HG02678 (cell line): ENCODE results near the gene CDH13.

Experiments
- ATAC-seq: cut with Tn5 transposase; IDR thresholded peaks from one replicate; pipeline ENCODE4 v1.9.1; 2021; ENCODE audit warnings: mild to moderate bottlenecking, moderate library complexity; ENCODE audit not compliant: unreplicated experiment

The CDH13 gene

DNA sequence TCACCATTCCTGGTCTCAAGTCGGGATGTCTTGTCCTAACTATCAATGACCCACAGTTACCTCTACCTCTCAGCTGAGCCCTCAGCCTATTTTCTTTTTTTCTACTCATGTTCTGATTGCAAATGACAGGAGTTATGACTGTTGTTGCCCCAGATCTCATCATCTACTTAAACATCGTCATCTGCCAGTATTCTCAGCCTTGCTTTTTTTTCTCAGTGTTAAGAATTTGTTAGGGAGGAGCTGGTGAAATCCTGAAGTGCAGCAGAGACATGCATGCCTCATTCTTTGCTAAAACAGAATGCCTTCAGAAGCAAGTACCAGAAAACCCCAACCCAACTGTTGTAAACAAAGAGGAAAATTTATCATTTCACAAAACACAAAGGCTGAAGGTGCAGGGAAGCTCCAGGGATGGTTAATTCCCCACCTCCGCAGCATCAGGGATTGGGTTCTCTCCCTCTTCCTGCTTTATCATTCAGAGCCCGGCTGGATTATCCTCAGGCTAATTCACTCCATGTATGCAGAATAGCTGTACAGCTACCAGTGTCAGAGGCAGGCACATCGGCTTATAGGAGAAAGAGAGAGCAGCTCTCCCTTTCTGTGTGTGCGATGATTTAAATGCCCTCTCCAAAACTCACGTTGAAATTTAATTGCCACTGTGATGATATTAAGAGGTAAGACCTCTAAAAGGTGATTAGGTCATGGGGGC lies 640.2 kb downstream of the CDH13 start:
- no peak for ATAC-seq

DNA sequence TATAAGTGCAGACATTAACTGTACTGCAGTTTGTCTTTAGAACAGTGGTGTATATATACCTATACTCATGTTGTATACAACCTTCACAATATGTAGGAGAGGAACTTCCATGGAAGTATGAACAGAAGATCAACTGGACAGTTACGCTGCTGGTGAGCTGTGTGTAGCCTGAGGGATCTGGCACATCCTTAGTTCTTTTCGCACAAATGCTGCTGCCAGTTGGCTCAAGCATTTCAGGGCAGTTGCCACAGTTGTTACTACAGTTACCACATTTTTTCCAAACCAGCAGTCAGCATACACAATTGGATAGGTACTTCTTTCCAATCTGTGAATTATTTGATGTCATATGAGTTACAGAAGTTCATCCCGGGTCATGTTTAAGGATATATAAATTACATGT lies 641.4 kb downstream of the CDH13 start:
- ATAC-seq, result no peak

DNA sequence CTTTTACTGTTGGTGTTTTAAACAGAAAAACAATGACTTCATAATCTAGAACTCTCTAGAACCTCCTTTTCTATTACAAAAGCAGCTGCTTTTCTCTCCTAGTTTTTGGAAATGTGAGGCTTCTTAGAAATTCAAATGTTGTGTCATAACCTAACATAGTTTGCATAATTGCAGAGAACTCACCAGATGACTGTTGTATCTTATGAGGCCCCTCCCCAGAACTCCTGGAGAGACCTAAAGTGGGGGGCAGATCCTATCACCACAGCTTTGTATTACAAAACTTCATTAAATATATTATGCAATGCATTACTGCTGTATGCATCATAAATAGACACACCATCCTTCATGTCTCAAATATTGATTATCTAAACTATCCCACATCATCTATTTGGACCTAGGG lies 642.3 kb downstream of the CDH13 start:
- no peak for ATAC-seq

DNA sequence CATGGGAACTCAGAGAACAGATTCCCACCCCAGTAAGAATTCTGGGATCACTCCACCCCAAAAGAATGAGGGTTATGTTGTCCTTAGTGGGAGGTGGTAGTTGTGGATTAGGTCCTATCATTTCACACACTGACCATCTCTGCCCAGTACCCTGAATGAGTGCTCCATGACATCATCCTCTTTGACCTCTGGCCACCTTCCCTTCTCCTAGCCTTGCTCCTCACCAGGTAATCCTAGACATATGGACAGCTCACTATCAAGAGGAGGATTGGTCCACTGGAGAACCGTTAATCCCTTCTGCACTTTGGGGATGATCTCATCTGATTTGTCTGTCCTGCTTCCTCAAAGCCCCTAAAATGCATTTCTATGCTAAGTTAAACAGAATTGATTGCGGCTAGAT lies 642.8 kb downstream of the CDH13 start:
- ATAC-seq, result no peak

DNA sequence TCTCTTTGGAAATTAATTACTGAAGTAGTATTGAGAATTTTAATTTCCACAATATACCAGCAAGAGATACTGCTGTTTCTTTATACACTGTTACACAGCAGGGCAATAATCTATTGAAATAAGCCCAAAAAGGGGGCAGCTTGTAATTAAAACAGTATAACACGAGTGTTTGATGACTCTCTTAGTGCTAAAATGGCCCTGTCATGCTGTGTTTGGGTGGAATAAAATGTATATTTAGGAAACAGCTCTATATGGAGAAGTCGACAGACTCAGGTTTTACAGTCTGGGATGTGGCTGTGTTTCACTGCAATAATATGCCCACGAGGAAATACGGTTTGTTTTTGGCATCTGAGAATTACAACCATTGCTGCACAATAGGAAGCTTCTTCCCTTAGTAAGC lies 643.3 kb downstream of the CDH13 start:
- ATAC-seq, result no peak

DNA sequence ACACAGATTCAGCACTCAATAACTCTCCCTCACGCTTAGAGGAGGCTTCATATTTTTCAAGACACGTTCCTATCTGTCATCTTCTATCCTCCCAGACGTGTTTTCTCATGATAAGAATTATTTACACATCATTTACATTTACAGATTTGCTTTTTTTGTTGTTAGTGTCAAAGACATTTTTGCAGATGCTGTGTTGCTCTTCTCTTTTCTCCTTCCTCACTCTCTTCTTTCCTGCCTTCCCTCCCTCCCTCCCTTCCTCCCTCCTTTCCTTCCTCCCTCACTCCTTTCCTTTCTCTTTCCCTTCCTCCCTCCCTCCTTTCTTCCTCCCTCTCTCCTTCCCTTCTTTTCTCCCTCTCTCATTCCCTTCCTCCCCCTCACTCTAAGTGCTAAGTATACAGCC lies 643.9 kb downstream of the CDH13 start:
- ATAC-seq, result no peak

DNA sequence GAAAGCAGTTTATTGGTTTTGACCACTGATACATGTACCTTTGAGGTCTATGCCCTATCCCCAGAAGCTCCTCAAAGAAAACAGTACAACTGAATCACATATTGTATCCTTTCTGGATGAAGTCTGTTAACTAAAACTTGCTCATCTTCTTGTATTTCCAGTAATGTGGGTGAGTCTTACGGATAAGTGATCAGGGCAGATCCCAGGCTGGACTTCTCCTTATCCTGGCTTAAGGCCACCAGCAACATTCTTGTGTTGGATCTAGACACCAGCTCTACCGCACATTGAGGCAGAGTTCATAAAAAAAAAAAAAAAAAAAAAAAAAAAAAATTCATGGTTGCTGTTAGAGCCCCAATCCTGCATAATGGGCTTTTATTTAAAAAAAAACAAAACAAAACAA lies 644.4 kb downstream of the CDH13 start:
- no peak for ATAC-seq

DNA sequence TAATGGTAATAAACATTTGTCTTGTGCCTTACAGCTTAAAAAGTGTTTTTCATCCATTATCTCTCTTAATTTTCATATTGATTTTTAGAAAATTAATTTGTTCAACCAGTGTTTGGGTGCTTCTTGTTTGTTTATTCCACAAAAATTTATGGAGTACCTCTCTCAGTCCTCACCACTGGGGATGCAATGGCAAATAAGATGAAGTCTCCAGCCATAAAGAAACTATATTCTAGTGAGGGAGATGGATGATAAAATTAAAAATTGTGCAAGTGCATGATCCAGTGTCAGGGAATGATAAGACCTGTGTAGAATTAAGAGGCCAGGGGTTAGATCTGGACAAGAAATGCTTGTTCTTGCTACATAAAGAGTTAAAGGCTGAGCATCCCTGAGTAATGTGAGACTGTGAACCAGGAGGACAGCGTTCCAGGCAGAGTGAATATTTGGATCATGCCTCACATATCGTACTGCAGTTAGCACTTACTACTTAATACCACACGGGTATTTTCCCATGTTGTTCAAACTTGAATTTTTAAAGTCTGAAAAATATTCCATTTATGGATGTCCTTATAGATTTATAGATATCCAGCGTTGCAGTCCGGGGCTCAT lies 645.3 kb downstream of the CDH13 start:
- ATAC-seq, result no peak

DNA sequence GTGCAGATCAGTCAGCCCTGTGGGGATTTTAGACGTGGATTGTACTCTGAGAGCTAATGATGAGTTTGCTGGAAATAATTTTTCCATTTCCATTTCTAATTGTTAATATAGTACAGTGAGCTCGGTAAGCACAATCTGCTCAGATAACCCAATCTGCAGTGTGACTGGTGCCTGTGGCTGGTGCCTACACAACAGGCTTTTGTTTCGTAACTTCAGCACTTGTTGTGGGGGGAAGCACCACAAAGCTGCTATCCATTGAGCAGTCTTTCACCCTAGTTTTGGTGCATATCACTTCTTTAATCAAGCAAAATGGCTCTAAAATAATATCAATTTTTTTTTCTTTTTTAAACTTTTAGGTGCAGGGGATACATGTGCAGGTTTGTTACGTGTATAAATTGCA lies 646.1 kb downstream of the CDH13 start:
- ATAC-seq, result no peak

DNA sequence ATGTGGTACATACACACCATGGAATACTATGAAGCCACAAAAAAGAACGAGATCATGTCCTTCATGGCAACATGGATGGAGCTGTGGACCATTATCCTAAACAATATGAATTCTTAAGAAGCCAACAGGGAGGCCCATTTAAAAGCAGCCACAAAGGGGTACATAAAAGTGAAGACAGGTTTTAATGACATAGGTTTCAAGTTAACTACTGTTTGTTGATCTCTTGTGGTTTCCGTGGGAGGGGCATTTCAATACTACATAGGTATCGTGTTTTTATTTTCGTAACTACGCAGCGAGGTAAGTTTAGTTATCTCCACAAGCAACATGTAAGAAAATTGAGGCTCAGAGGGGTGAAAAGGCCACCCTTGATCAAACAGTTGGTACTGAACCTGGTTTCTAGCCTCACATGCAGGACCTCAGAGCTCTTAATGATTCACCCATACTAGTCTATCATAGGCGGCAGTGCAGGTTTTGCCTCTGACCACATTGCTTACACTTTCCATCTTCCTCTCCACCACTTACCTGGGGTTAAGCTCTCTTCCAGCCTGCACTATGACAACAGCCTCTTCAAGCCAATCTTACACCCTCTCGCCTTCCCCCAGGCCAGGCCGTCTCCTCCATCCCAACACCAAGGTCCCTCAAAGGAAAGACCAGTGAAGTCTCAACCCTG lies 646.9 kb downstream of the CDH13 start:
- no peak for ATAC-seq

DNA sequence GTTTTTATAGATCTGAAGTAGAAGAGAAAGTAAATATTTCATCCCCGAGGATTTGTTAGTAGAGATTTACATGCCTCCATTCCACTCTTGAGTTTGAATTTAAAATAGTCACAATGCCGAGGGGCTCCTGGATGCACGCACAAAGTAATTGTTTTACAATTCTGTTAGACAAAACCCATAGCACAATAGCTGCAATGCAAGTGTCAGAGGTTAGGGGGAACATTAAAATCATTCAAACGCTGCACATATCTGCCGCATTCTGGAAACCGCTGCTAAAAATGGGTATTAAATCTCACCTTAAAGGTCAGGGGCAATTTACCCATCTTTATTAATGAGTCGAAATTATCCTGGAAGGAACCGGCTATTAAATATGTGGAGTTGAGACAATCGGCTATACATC lies 652.5 kb downstream of the CDH13 start:
- ATAC-seq, result no peak

DNA sequence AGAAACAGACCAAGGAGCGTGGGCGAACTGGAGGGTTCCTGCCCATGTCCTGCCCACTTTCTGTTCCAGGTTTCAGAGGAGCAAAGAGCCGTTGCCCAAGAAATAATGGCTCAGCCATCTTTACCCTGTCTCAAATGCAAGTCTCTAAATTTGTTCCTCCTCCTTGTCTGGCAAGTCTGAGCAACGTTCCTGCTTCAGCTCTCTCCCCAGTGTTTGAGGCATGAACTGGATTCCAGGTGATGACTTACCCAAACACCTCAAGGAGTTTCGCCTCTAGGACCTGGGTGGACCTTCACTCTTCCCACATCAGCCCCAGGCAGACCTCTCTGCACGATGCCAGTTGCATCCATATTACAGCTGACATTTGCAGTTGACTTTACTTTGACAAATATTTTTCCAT lies 659.2 kb downstream of the CDH13 start:
- no peak for ATAC-seq

DNA sequence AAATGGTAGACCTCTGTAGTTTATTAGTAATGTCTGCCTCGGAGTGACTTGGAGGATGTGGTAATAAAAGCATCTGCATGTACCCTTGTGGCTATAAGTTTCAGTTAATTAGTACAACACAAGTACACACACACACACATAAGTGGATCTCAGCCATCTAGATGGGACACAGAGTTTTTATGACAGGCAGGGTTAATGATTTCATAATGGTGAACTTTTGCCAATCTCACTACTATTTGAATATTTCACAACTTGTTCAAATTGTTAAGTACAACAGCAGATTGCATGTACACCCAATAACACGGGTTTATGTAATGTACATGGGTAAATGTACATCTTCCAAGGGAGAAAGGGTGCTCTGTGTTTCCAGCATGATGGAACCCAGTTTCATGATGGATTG lies 669.7 kb downstream of the CDH13 start:
- ATAC-seq, result no peak

DNA sequence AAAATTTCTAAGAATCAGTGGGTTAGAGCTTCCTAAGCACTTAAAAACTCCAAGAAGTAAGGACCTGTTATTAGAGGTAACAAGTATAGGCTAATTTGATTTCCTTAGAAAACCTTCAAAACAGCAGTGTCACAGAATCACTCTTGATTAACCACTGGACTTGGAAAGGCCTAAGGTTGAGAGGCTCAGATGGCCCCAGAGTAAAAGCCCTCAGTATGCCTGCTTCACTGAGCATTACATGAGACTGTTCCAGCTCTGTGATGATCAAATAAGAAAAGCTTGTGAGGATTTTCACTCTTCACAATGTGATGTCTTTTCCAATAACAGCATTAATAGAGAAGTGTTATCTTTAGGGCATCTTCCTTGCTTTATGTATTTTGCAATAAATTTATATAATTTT lies 671.8 kb downstream of the CDH13 start:
- ATAC-seq, result no peak

DNA sequence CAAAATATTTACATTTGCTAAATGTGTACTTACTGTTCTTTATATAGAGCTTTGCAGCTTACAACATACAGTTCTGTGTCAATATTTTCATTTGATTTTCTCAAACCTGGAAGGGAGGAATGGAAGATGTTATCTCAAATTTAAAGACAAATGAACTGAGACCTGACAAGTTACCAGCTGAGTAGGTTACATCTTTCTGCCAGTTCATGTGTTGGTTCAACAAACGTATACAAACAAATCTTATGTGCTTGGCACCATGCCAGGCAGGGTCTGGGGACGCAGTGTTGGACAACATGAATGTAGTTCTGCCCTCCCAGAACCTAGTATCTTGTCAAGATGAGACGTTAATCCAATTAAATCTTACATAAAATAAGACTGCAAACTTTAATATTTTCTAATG lies 673.6 kb downstream of the CDH13 start:
- ATAC-seq, result no peak

DNA sequence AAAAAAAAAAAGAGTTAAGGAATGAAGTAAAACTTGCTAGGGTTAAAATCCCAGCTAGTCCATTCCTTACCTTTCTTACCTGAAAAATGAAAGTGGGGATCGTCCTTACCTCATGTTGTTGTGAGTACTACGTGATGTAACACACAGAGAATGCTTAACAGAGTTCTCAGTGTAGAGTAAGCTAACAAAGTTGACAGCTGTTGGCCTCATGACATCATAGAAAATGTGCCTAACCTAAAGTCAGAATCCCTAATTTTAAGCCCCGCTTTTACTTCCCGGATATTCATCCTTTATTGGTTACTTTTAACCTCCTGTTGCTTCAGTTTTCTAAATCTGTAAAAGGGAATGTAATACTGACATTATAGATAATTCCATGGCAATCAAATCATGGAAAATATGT lies 675.2 kb downstream of the CDH13 start:
- no peak for ATAC-seq

DNA sequence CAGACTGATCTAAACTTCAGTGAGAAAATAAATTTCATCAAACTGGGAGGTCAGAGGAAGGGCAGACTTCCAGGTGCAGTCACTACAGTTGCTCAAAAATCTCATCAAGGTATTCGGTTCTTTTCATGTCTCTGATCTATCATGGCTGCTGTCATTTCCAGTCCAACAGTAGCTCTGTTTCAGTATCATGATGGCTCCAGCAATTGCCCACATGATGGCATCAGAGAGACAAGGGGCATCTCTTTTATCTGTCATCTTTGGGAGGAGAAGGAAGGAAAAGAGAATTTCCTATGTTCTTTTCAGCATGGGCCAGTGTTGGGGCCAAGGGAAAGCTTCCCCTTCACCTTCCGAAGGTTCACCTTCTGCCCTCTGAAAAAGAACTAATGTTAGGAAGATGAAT lies 676.1 kb downstream of the CDH13 start:
- no peak for ATAC-seq

DNA sequence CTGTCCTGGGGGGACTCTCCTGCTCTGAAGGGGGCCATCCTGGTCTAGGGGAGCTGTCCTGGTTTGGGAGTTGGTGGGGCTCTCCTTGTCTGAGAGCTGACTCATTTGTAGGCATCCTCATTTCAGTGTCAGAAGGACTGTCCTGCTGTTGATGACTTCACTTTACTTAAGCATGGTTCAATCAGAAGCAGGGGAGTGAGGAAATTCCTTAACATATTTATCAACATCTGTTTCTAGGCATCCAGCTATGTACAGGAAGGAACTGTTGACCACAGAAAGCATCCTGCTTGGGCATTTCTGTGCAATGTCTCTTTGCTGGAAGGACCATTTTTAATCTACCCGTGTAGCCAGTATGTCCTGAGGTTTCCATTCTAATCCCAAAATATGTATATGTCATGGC lies 678.3 kb downstream of the CDH13 start:
- no peak for ATAC-seq

DNA sequence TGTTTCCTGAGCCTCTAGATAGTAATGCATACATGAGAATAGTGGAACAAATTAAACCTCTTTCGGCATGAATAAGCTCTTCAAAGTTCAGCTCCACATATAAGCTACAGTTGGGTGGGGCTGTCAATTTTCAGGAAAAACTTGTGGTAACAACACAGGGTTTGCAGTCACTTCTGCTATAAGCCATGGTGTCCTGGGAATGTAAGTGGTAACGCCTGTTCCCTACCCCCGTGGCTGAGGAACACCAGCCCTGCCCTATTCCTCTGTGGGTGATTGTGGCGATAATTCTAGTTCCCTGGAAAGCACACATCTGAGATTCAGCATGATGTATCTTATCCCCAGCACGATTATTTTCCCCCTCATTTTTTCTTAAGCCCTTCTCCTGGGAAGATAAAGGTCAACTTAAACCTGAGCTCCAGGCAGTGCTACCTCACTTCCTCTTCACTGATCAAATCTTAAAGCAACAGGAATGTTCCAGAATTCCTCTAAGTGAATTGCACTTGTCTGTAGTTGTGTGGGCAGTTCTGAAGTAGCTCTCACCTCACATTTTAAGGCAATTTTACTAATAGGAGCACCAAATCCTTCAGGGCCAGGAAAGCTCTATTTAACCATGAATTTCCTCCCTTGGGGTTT lies 680.3 kb downstream of the CDH13 start:
- no peak for ATAC-seq

DNA sequence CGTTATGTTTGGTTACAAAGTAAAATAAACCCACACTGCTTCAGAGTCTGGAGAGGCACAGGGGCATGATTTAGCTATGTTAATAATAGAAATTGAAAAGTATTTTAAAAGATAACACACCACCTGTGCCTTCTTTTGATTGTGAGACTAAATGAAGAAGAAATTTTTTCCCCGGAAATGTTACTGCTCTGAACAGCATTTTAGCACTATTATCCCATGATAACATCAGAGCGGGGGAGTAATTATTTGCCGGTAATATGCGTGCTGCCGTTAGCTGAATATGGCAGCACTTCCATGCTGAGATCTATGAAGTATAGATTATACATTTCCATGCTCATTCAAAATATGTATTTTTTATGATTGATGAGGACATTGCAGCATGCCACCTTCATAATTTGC lies 680.8 kb downstream of the CDH13 start:
- no peak for ATAC-seq

DNA sequence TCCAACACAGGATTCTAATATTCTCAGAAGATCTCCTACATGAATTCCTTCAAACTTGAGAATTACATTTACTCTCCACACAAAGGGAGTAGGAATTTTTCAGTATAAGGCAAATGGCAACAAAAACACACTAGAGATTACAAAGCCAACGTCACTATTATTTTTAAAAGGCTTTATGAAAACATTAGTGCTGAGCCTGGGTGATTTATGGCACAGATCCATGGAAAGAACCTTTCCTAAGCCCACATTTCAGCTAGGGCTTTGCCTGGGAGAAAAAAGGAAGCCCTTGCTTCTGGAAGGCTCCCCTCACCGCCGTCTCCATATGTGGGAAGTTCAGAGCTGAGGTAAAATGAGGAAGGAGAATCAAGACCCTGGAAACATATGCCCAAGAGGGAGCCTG lies 681.6 kb downstream of the CDH13 start:
- ATAC-seq, result no peak

DNA sequence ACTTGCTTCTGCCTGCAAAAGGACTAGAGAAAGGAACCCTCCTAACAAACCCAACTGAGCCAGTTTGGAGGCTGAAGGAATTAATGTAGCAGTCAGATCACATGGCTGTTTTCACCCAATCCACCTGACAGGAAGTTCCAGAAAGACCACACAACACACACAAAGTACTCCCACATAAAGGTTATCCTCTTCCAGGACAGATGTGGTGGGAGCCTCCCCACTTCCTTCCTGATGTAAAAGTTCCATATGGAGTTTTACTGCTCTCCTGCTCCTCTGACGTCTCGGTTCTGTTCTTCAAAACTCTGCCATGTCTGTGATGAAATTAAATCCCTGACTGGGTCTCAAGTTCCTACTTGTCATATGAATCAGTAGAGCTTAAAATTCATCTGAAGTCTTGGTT lies 684.0 kb downstream of the CDH13 start:
- no peak for ATAC-seq
